Adipocyte (in vitro differentiated cells): Measurements from ENCODE around the gene IFNA8.
A peak's percentile ranks its signal among the peaks of the same experiment; 100 is the strongest.
"Not testable (repeated sequence)": the region's sequence is repeated elsewhere in the genome, so short reads cannot be mapped to it uniquely, and the experiment has no call there.

ENCODE experiments used
- DNase-seq: peaks from one replicate; pipeline ENCODE4 v3.0.0-alpha.2; 2015; ENCODE audit warnings: low read depth
- H3K27me3 ChIP-seq: replicated peaks from 2 replicates; pipeline ENCODE4 v1.7.0; 2013; ENCODE audit warnings: mild to moderate bottlenecking, low read length, moderate library complexity; ENCODE audit not compliant: control insufficient read depth, insufficient read depth
- H3K36me3 ChIP-seq: 2 replicates; pipeline ENCODE4 v1.7.0; 2013; ENCODE audit warnings: low read length, mild to moderate bottlenecking, moderate library complexity; ENCODE audit not compliant: control insufficient read depth, insufficient read depth, severe bottlenecking
- H3K4me1 ChIP-seq: 2 replicates; pipeline ENCODE4 v1.7.0; 2013; ENCODE audit warnings: mild to moderate bottlenecking, low read length, moderate library complexity; ENCODE audit not compliant: control insufficient read depth, insufficient read depth
- H3K4me3 ChIP-seq: 2 replicates; pipeline ENCODE4 v1.7.0; 2013; ENCODE audit warnings: mild to moderate bottlenecking, low read length, moderate library complexity
- H3K9ac ChIP-seq: 2 replicates; pipeline ENCODE4 v1.7.0; 2013; ENCODE audit warnings: mild to moderate bottlenecking, low read length, moderate library complexity
- H3K9me3 ChIP-seq: 2 replicates; pipeline ENCODE4 v1.7.0; 2013; ENCODE audit warnings: mild to moderate bottlenecking, low read length, moderate library complexity; ENCODE audit not compliant: control insufficient read depth

IFNA8 gene

DNA sequence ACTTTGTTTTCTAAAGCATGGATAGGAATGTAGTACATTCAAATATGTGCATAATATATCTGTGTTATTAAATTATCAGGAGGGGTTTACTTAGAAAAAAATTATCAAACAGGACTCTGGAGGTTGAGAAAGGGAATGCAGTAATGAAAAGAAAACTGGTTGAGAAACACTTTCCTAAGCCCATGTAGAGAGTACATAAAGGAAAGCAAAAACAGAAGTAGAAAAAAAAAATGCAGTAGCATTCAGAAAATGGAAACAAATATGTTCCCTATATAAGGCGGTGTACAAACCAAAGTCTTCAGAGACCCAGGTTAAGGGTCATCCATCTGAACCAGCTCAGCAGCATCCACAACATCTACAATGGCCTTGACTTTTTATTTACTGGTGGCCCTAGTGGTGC, at the start of gene IFNA8:
Gene IFNA8, plus strand, starts transcription at position 301 of the 400 bp plus-strand sequence. Its CDS starts 60 bp downstream, at position 361.
- no peak for DNase-seq

DNA sequence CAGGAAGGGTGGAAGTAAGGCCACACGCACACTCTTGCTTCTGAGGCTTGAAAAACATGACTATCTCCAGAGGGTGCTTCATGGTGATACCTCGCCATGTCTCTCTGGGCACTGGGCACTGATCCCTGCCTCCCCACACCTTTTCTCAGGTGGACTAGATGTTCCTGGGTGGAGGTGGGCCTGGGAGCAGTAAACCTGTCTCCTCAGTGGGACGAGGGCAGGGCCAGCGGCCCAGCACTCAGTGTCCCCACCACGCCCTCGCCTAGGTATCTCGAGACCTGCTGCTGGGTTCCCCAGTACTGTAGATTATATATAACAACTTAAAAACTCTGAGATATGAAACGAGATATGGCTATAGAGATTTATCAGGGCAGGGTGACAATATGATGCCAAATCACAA, 46.6 kb upstream of the IFNA8 start:
- Histone ChIP-seq H3K36me3 (no peaks in the 10 kb centered on the region), H3K4me1 (no peaks in the 10 kb centered on the region), H3K4me3 (no peak overlapping the region), H3K27me3 (peaks cover 4% of the 10 kb centered on the region), H3K9ac (no peak overlapping the region), H3K9me3 (no peaks in the 10 kb centered on the region)
- DNase-seq, result no peak

More for the DNA sequence above, at the start of gene IFNA8:
- no peaks in the 10 kb centered on the region for H3K9me3 ChIP-seq
- H3K4me1 ChIP-seq, result peaks cover 15% of the 10 kb centered on the region
- H3K27me3 ChIP-seq, result no peaks in the 10 kb centered on the region
- H3K9ac ChIP-seq, result no peak within 1 kb of the TSS
- H3K36me3 ChIP-seq, result no peaks in the 10 kb centered on the region
- no peak within 1 kb of the TSS for H3K4me3 ChIP-seq

DNA sequence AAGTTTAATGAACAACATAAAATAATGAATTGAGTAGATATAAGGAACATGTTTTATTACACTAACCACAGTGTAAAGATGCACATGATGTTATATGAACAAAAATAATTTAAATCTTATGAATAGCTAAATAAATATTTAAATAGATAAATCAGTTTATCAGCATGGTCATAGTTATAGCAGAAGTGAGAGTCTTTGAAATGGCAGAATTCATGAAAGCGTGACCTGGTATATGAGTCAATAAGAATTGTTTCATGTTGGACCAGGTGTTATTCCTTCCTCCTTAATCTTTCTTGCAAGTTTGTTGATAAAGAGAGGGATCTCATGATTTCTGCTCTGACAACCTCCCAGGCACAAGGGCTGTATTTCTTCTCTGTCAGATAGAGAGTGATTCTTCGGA, 41.7 kb upstream of the IFNA8 start:
- H3K4me1 ChIP-seq, H3K9me3 ChIP-seq, H3K27me3 ChIP-seq, H3K36me3 ChIP-seq, H3K4me3 ChIP-seq, H3K9ac ChIP-seq, DNase-seq: not testable (repeated sequence)

DNA sequence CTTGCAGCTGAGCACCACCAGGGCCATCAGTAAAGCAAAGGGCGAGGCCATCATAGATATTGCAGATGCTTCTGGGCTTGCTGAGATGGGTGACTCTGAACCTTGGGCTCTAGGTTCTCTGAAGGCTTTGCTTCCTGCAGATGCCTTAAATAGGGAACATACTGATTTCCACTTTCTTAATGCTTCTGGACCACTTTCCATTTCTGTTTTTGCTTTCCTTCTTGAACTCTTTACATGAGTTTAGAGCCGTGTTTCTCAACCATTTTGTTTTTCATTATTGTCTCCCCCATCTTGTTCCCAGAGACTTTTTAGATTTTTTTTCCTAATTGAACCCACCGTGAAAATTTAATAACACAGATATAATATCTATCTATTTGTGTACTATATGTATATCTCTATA, 41.0 kb upstream of the IFNA8 start, which contains the start of gene IFNA13:
Gene IFNA13, minus strand, starts transcription at position 101 of the 400 bp plus-strand sequence. Its CDS starts 47 bp downstream, at position 54.
- H3K9ac ChIP-seq, result no peak within 1 kb of the TSS
- no peaks in the 10 kb centered on the region for H3K9me3 ChIP-seq
- no peaks in the 10 kb centered on the region for H3K36me3 ChIP-seq
- H3K4me1 ChIP-seq, result no peaks in the 10 kb centered on the region
- H3K4me3 ChIP-seq, result no peak within 1 kb of the TSS
- H3K27me3 ChIP-seq, result peaks cover 3% of the 10 kb centered on the region
- DNase-seq, result no peak

DNA sequence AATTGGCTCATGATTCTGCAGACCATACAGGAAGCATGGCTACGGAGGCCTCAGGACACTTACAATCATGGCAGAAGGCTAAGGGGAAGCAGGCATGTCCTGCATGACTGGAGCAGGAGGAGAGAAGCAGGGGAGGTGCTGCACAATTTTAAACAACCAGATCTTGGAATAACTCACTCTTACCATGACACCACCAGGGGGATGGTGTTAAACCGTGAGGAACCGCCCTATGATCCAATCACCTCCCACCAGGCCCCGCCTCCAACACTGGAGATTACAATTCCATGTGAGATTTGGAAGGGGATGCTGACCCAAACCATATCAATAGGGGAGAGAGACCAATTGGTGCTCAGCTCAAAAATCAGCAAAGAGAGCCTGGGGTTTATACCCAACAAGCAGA, 37.5 kb upstream of the IFNA8 start:
- H3K36me3 ChIP-seq, H3K9ac ChIP-seq, H3K4me3 ChIP-seq, H3K9me3 ChIP-seq, H3K4me1 ChIP-seq, H3K27me3 ChIP-seq, DNase-seq: not testable (repeated sequence)

DNA sequence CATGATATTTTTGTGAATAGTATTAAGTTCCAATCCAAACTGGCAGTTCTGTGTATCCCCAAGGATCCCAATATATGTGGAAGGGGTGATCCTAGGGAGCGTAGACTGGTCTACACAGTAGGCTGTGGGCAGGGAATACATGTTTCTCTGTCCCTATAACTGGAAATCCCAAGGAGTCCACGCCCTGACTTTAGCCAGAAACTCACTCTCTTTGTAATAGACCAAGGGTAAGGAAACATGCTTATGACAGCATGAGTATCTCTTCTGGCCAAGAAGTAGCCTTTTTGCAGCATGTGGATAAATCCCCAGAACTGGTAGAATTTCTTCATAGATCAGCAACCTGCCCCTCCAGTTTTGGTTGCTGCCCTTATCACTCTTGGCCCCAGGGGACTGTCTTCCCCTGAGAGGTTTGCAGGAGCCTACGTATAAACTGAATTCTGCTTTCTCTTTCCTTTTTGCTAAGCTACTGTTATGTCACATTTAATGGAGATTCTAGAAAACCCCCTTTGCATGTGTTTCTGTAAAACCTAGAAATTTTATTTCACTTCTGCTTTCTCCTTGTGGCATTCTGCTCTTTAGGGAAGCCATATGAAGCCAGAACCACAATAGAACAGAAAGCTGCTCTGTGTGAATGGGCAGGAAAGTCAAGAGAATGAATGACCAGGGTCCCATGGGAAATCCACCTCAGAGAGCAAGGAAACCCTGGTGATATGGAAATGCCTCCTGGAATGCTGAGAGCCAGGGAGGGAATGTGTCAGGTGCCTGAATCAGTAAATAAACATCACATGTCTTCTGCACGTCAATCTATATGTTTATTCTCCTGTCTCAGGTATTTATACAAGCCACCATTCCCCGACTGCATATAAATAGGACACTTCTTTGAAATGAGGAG, 27.2 kb upstream of the IFNA8 start:
- no peaks in the 10 kb centered on the region for H3K4me1 ChIP-seq
- H3K36me3 ChIP-seq, result no peaks in the 10 kb centered on the region
- peaks cover 7% of the 10 kb centered on the region for H3K27me3 ChIP-seq
- H3K9me3 ChIP-seq, result no peaks in the 10 kb centered on the region
- no peak overlapping the region for H3K9ac ChIP-seq
- no peak overlapping the region for H3K4me3 ChIP-seq
- DNase-seq, result no peak

DNA sequence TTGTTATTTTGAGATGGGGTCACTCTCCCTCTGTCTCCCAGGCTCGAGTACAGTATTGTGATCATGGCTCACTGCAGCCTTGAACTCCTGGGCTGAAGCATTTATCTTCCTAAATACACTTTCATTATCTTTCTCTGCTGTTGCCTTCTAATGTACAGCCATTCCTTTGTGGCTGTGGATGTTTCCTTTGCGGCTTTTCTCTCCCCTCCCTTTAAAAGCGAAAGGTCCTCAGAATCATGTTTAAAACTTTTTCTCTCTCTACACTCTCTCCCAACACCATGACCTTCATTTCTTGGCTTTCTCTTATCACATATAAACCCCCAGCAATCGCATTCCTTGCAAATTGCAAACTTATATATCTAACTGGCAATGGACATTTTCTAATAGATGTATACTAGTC, 25.3 kb upstream of the IFNA8 start:
- H3K9ac ChIP-seq, result no peak overlapping the region
- peaks cover 7% of the 10 kb centered on the region for H3K27me3 ChIP-seq
- H3K4me3 ChIP-seq, result no peak overlapping the region
- DNase-seq, result no peak
- H3K36me3 ChIP-seq, result no peaks in the 10 kb centered on the region
- H3K4me1 ChIP-seq, result no peaks in the 10 kb centered on the region
- H3K9me3 ChIP-seq, result no peaks in the 10 kb centered on the region

DNA sequence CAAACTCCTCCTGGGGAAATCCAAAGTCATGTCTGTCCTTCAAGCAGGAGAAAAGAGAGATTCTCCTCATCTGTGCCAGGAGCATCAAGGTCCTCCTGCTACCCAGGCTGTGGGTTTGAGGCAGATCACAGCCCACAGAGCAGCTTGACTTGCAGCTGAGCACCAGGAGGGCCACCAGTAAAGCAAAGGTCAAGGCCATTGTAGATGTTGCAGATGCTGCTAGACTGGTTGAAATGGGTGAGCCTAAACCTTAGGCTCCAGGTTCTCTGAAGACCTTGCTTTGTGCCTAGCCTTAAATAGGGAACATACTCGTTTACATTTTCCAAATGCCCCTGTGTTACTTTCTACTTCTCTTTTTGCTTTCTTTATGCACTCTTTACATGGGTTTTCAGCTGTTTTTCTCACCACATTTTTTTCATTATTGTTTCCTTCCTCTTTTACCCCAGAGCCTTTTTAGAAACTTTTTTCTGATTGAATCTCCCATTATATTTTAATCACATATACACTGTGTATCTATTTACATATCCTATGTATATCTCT, 23.7 kb upstream of the IFNA8 start, which contains the start of gene IFNA2:
Gene IFNA2, minus strand, starts transcription at position 268 of the 540 bp plus-strand sequence. Its CDS starts 69 bp downstream, at position 199.
- no peak for DNase-seq
- H3K27me3 ChIP-seq, result peaks cover 5% of the 10 kb centered on the region
- no peak within 1 kb of the TSS for H3K4me3 ChIP-seq
- H3K4me1 ChIP-seq, result no peaks in the 10 kb centered on the region
- H3K9me3 ChIP-seq, result no peaks in the 10 kb centered on the region
- H3K36me3 ChIP-seq, result no peaks in the 10 kb centered on the region
- H3K9ac ChIP-seq, result no peak within 1 kb of the TSS

DNA sequence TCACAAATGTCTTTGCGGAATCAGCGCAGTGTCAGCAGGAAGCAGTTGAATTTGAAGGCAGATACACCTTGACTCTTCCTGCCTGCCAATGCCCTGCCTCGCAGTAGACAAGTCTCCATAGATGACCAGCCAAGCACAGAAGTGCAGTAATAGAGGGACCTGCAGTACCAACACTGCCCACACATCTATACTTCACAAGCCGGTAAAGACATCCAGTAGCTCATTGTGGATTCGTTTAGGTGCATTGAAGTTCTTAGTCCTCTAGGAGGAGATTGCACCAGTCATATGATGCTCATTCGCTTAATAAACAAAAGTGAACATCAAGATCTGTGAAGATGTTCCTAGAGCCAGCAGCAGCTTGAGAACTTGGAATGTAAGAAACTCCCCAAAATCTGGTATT, 16.6 kb upstream of the IFNA8 start:
- Histone ChIP-seq H3K27me3 (no peaks in the 10 kb centered on the region), H3K9ac (no peak overlapping the region), H3K4me1 (no peaks in the 10 kb centered on the region), H3K36me3 (no peaks in the 10 kb centered on the region), H3K9me3 (no peaks in the 10 kb centered on the region), H3K4me3 (no peak overlapping the region)
- no peak for DNase-seq

DNA sequence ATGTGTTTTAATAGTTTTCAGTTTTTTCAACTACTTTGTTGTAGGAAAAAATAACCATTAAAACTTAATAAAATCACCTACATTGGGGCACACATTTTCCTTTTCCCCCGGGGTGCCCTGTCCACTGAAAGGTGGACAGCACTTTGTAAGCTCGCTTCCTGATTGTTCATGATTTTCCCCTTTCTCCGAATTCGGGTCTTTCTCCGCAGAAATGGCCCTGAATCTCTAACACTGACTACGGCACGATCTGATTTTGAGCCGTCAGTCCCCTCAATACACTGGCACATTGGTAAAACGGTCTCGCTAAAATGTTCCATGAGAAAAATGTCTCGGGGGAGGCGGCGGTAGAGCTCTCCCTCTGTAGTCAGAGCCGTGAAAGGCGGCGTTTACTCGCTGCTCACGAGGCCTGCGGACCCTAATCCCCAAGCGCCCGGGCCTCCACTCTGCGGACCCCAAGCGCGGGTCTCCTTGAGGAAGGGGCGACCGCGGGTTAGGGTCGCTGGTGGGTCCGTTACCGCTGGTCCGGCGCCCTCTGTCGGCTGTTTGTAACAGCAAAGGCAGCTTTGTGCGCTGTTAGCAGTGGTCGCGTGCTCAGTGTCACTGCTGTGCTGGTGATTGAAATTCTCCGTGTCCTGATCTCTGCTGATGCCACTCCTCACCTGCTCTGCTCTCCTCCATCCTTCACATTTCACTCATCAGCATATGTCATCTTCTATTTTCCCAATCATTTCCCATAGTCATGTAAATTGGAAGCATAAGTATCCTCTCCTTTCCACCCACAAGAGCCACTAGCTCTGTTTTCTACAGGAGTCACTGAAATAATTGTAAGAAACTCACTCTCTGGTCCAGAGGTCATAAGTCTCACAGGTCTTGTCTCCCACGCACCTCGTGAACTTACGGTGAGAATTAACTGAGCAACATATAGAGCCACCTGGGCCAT, 12.9 kb upstream of the IFNA8 start:
- Histone ChIP-seq H3K27me3 (no peaks in the 10 kb centered on the region), H3K9ac (peak overlapping the region; percentile 79), H3K36me3 (no peaks in the 10 kb centered on the region), H3K4me3 (peak overlapping the region; percentile 79), H3K4me1 (peaks cover 6% of the 10 kb centered on the region), H3K9me3 (no peaks in the 10 kb centered on the region)
- peak; percentile 76 for DNase-seq
